GM06990 (cell line): ENCODE results near the gene ZNF839.
"Not testable (repeated sequence)": the region's sequence is repeated elsewhere in the genome, so short reads cannot be mapped to it uniquely, and the experiment has no call there.

Experiments used
- DNase-seq: peaks from one replicate; pipeline ENCODE4 v3.0.0-alpha.2; 2011; ENCODE audit not compliant: insufficient read length; ENCODE audit errors: extremely low read depth
- H3K27me3 ChIP-seq: replicated peaks from 2 replicates; pipeline ENCODE4 v1.6.0; 2011; ENCODE audit warnings: low read length; ENCODE audit not compliant: control insufficient read depth, insufficient read depth
- H3K36me3 ChIP-seq: 2 replicates; pipeline ENCODE4 v1.5.1; 2011; ENCODE audit warnings: low read length; ENCODE audit not compliant: control insufficient read depth, insufficient read depth
- H3K4me3 ChIP-seq: replicated peaks from 2 replicates; pipeline ENCODE4 v1.5.1; 2011; ENCODE audit warnings: low read depth, mild to moderate bottlenecking, control low read depth, low read length
- CTCF ChIP-seq: IDR thresholded peaks from 2 replicates; pipeline ENCODE4 v1.5.1; 2011; ENCODE audit warnings: low read length, control low read depth, mild to moderate bottlenecking, inconsistent platforms; ENCODE audit not compliant: insufficient read depth, poor library complexity, severe bottlenecking

ZNF839 gene

GRCh38 chr14:102321456-102322422, 2.2 kb downstream of the ZNF839 start:
- no peak for TF ChIP-seq CTCF
- no peak for DNase-seq
- H3K27me3 ChIP-seq: no peaks in the 10 kb centered on the region
- peaks cover 3% of the 10 kb centered on the region; the same call in 1 of the 2 replicates for H3K36me3 ChIP-seq
- H3K4me3 ChIP-seq: no peak overlapping the region

- peak; percentile 63 for TF ChIP-seq CTCF
- Histone ChIP-seq H3K36me3 (peaks cover 3% of the 10 kb centered on the region; the same call in 1 of the 2 replicates), H3K4me3 (no peak overlapping the region), H3K27me3 (no peaks in the 10 kb centered on the region)
- no peak for DNase-seq
These were observed 3.6 kb downstream of the ZNF839 start for GRCh38 chr14:102323102-102323501.

- Histone ChIP-seq H3K36me3 (peaks cover 3% of the 10 kb centered on the region; the same call in 1 of the 2 replicates), H3K27me3 (no peaks in the 10 kb centered on the region), H3K4me3 (no peak overlapping the region)
- no peak for TF ChIP-seq CTCF
- no peak for DNase-seq
These were observed 6.3 kb downstream of the ZNF839 start for GRCh38 chr14:102325791-102326345.

GRCh38 chr14:102326583-102326982, 7.0 kb downstream of the ZNF839 start:
- no peak for DNase-seq

GRCh38 chr14:102329381-102329780, 9.8 kb downstream of the ZNF839 start:
- H3K4me3 ChIP-seq, DNase-seq, H3K27me3 ChIP-seq: not testable (repeated sequence)
- H3K36me3 ChIP-seq: peaks cover 12% of the 10 kb centered on the region

More at GRCh38 chr14:102326583-102326982, 7.0 kb downstream of the ZNF839 start:
- Histone ChIP-seq H3K4me3 (no peak overlapping the region), H3K27me3 (no peaks in the 10 kb centered on the region), H3K36me3 (peaks cover 5% of the 10 kb centered on the region; the same call in 1 of the 2 replicates)
- no peak for TF ChIP-seq CTCF

- DNase-seq: no peak
- peaks cover 14% of the 10 kb centered on the region for H3K36me3 ChIP-seq
- no peak for TF ChIP-seq CTCF
These were observed 11.3 kb downstream of the ZNF839 start for GRCh38 chr14:102330806-102331205.

More at GRCh38 chr14:102330806-102331205, 11.3 kb downstream of the ZNF839 start:
- H3K4me3 ChIP-seq: no peak overlapping the region
- no peaks in the 10 kb centered on the region for H3K27me3 ChIP-seq
